ENCODE data around the gene NPAS2. TPM values are rescaled to one million over a fixed set of nuclear protein-coding genes. Genes with fewer than 3 reads are reported as not detected.

The NPAS2 gene
- total and polyA plus RNA-seq, 2 experiments from 2014 or later, result 0.55 to 0.89 TPM

- peak overlapping the region; percentile 92 for H3K27ac ChIP-seq
- DNase-seq (ENCODE audit: low read depth in 1 of 2, low spot score in 1 of 2), result no peak
- no peak overlapping the region for H3K4me3 ChIP-seq
- H3K9me3 ChIP-seq (ENCODE audit: low read depth), result no peaks in the 10 kb centered on the region
- TF ChIP-seq, protein P1, sequence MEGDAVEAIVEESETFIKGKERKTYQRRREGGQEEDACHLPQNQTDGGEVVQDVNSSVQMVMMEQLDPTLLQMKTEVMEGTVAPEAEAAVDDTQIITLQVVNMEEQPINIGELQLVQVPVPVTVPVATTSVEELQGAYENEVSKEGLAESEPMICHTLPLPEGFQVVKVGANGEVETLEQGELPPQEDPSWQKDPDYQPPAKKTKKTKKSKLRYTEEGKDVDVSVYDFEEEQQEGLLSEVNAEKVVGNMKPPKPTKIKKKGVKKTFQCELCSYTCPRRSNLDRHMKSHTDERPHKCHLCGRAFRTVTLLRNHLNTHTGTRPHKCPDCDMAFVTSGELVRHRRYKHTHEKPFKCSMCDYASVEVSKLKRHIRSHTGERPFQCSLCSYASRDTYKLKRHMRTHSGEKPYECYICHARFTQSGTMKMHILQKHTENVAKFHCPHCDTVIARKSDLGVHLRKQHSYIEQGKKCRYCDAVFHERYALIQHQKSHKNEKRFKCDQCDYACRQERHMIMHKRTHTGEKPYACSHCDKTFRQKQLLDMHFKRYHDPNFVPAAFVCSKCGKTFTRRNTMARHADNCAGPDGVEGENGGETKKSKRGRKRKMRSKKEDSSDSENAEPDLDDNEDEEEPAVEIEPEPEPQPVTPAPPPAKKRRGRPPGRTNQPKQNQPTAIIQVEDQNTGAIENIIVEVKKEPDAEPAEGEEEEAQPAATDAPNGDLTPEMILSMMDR (IDR thresholded peaks at IDR 0.05; ENCODE audit: low read depth, low read length), result no peak
- no peaks in the 10 kb centered on the region for H3K27me3 ChIP-seq
- peaks cover 40% of the 10 kb centered on the region for H3K36me3 ChIP-seq
- peaks cover 4% of the 10 kb centered on the region for H3K4me1 ChIP-seq (ENCODE audit: low read depth)
Measured at GRCh38 chr2:101004620-101005325, 184.8 kb downstream of the NPAS2 start.

- Histone ChIP-seq H3K27ac (peak overlapping the region; percentile 68), H3K4me1 (ENCODE audit: low read depth) (peaks cover 4% of the 10 kb centered on the region), H3K36me3 (peaks cover 47% of the 10 kb centered on the region), H3K4me3 (no peak overlapping the region), H3K27me3 (no peaks in the 10 kb centered on the region), H3K9me3 (ENCODE audit: low read depth) (no peaks in the 10 kb centered on the region)
- TF ChIP-seq, protein P1 (IDR thresholded peaks at IDR 0.05; ENCODE audit: low read depth, low read length), result no peak
- no peak for DNase-seq (ENCODE audit: low read depth in 1 of 2, low spot score in 1 of 2)
Measured at GRCh38 chr2:101006065-101006715, 186.3 kb downstream of the NPAS2 start.

DNA sequence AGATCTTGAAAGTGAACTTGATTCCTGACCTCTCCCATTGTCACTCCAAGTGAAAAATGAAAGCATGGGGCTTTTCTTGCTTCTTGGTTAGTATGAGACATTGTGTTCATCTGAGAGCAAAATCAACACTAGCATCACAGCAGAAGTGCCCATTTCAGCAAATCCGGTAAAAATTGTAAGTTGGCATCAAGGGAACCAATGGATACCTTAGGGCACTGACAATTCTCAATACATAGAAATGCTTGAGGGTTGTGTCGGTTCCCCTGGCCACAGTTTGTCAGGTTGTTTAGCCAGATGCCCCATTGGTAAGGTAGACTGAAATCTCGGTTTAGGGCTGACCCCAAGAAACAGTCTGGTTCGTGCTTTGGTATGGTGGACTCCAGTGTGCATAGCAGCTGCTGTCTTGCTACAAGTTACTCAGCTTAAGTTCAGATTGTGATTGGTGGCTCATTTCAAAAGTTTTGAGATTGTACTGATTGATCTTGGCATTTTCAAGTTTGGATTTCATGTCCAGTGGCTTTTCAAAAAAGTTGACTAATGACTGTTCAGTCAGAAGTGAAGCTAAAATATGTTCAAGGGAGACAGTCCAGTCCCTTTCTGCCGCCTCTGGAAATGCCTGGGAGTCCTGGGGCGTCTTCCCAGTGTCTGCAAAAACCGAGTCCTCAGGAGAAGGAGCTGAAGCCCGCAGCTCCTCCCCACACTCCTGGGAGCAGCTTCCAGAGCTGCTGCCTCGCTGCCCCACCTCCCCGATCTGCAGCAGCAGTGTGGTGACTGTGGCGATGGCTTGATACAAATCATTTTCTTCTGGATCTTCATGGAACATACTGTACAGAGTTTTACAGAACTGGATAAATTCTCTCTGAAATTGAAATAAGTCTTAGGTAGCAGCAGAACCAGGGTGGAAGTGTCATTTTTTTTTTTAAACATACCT lies 187.7 kb downstream of the NPAS2 start:
- Histone ChIP-seq H3K9me3 (ENCODE audit: low read depth) (no peaks in the 10 kb centered on the region), H3K27ac (peak overlapping the region; percentile 68), H3K4me3 (no peak overlapping the region), H3K36me3 (peaks cover 61% of the 10 kb centered on the region), H3K4me1 (ENCODE audit: low read depth) (no peaks in the 10 kb centered on the region), H3K27me3 (no peaks in the 10 kb centered on the region)
- DNase-seq (ENCODE audit: low read depth in 1 of 2, low spot score in 1 of 2), result no peak
- TF ChIP-seq, protein P1 (IDR thresholded peaks at IDR 0.05; ENCODE audit: low read depth, low read length), result no peak

- Histone ChIP-seq H3K4me3 (no peak overlapping the region), H3K9me3 (ENCODE audit: low read depth) (no peaks in the 10 kb centered on the region), H3K36me3 (peaks cover 37% of the 10 kb centered on the region), H3K27ac (peak overlapping the region; percentile 42), H3K4me1 (ENCODE audit: low read depth) (no peaks in the 10 kb centered on the region), H3K27me3 (no peaks in the 10 kb centered on the region)
- no peak for DNase-seq (ENCODE audit: low read depth in 1 of 2, low spot score in 1 of 2)
- TF ChIP-seq, protein P1 (IDR thresholded peaks at IDR 0.05; ENCODE audit: low read depth, low read length), result no peak
Measured at GRCh38 chr2:101011152-101011551, 191.2 kb downstream of the NPAS2 start.

DNA sequence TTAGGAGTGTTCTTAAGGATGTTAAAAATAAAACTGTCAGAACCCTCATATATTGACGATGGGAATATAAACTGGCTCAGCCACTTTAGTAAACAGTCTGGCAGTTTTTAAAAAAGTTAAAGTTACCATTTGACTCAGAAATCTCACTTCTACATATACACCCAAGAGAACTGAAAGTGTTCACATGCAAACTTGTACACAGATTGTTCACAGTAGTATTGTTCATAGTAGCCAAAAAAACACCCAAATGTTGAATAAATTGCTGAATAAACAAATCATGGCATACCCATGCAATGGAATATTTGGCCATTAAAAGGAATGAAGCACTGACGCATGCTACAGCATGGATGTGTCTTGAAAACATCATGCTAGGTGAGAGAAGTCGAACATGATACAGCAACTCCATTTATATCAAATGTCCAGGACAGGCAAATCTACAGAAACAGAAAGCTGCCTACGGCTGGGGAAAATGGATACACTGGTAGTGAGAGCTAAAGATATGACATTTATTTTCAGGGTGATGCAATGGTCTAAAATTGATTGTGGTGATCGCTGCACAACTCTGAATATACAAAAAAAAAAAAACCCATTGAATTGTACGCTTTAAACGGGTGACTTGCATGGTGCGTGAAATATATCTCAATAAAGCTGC lies 192.2 kb downstream of the NPAS2 start:
- TF ChIP-seq, protein P1 (IDR thresholded peaks at IDR 0.05; ENCODE audit: low read depth, low read length), result no peak
- peak overlapping the region; percentile 42 for H3K27ac ChIP-seq
- H3K27me3 ChIP-seq, result no peaks in the 10 kb centered on the region
- no peaks in the 10 kb centered on the region for H3K9me3 ChIP-seq (ENCODE audit: low read depth)
- no peak for DNase-seq (ENCODE audit: low read depth in 1 of 2, low spot score in 1 of 2)
- no peak overlapping the region for H3K4me3 ChIP-seq
- no peaks in the 10 kb centered on the region for H3K4me1 ChIP-seq (ENCODE audit: low read depth)
- peaks cover 27% of the 10 kb centered on the region for H3K36me3 ChIP-seq

Measured in cardiac muscle cell (in vitro differentiated cells and primary cell).